ENCODE results near the gene BAG2.

BAG2 gene

GRCh38 chr6:57193177-57193576, 21.1 kb downstream of the BAG2 start:
- H3F3A ChIP-seq (ENCODE audit: low read depth) = no peaks in the 10 kb centered on the region
- H3K4me3 ChIP-seq (ENCODE audit: low read length, poor library complexity, severe bottlenecking) = no peak overlapping the region
- H3K36me3 ChIP-seq (ENCODE audit: insufficient read depth, low read length) = peaks cover 38% of the 10 kb centered on the region; the same call in 1 of the 2 replicates
- no peaks in the 10 kb centered on the region for H3K27me3 ChIP-seq (ENCODE audit: insufficient read depth, low read length, poor library complexity, severe bottlenecking)
- H4K20me1 ChIP-seq (ENCODE audit: insufficient read depth, low read length, poor library complexity, severe bottlenecking) = no peaks in the 10 kb centered on the region
- H3K79me2 ChIP-seq (ENCODE audit: insufficient read depth, low read length) = no peaks in the 10 kb centered on the region
- no peaks in the 10 kb centered on the region for H3K9me3 ChIP-seq (ENCODE audit: insufficient read depth, low read depth, low read length)
- H3K4me2 ChIP-seq (ENCODE audit: low read depth, low read length, poor library complexity, severe bottlenecking) = no peak overlapping the region
- TF ChIP-seq EZH2phosphoT487 (IDR thresholded peaks at IDR 0.05; ENCODE audit: borderline replicate concordance) = no peak
- H2AFZ ChIP-seq (ENCODE audit: low read length) = no peak overlapping the region
- no peaks in the 10 kb centered on the region for H3K9me2 ChIP-seq (replicated peaks; ENCODE audit: low read depth, low read length)
- no peaks in the 10 kb centered on the region for H3K4me1 ChIP-seq (ENCODE audit: insufficient read depth, low read length, poor library complexity, severe bottlenecking)
- no peak overlapping the region for H3K9ac ChIP-seq (ENCODE audit: low read depth, low read length, poor library complexity, severe bottlenecking)

GRCh38 chr6:57195457-57195856, 23.3 kb downstream of the BAG2 start:
- Histone ChIP-seq H3F3A (ENCODE audit: low read depth) (no peaks in the 10 kb centered on the region), H2AFZ (ENCODE audit: low read length) (no peak overlapping the region), H3K79me2 (ENCODE audit: insufficient read depth, low read length) (no peaks in the 10 kb centered on the region), H3K9me2 (replicated peaks; ENCODE audit: low read depth, low read length) (no peaks in the 10 kb centered on the region), H3K36me3 (ENCODE audit: insufficient read depth, low read length) (peaks cover 24% of the 10 kb centered on the region; the same call in 1 of the 2 replicates), H4K20me1 (ENCODE audit: insufficient read depth, low read length, poor library complexity, severe bottlenecking) (no peaks in the 10 kb centered on the region), H3K9ac (ENCODE audit: low read depth, low read length, poor library complexity, severe bottlenecking) (no peak overlapping the region), H3K9me3 (ENCODE audit: insufficient read depth, low read depth, low read length) (no peaks in the 10 kb centered on the region), H3K4me3 (ENCODE audit: low read length, poor library complexity, severe bottlenecking) (no peak overlapping the region), H3K4me2 (ENCODE audit: low read depth, low read length, poor library complexity, severe bottlenecking) (no peak overlapping the region), H3K4me1 (ENCODE audit: insufficient read depth, low read length, poor library complexity, severe bottlenecking) (no peaks in the 10 kb centered on the region), H3K27me3 (ENCODE audit: insufficient read depth, low read length, poor library complexity, severe bottlenecking) (no peaks in the 10 kb centered on the region)
- no peak for TF ChIP-seq CTCF (conservative IDR thresholded peaks at IDR 0.05; ENCODE audit: low read length)
- TF ChIP-seq EZH2phosphoT487 (IDR thresholded peaks at IDR 0.05; ENCODE audit: borderline replicate concordance) = no peak

GRCh38 chr6:57198926-57199636, 27.0 kb downstream of the BAG2 start:
- no peak overlapping the region for H2AFZ ChIP-seq (ENCODE audit: low read length)
- no peaks in the 10 kb centered on the region for H4K20me1 ChIP-seq (ENCODE audit: insufficient read depth, low read length, poor library complexity, severe bottlenecking)

More at GRCh38 chr6:57198926-57199636, 27.0 kb downstream of the BAG2 start:
- H3K9ac ChIP-seq (ENCODE audit: low read depth, low read length, poor library complexity, severe bottlenecking) = no peak overlapping the region
- H3K4me3 ChIP-seq (ENCODE audit: low read length, poor library complexity, severe bottlenecking) = no peak overlapping the region
- H3K4me1 ChIP-seq (ENCODE audit: insufficient read depth, low read length, poor library complexity, severe bottlenecking) = no peaks in the 10 kb centered on the region
- no peaks in the 10 kb centered on the region for H3F3A ChIP-seq (ENCODE audit: low read depth)
- H3K36me3 ChIP-seq (ENCODE audit: insufficient read depth, low read length) = no peaks in the 10 kb centered on the region; the same call in 1 of the 2 replicates
- no peaks in the 10 kb centered on the region for H3K27me3 ChIP-seq (ENCODE audit: insufficient read depth, low read length, poor library complexity, severe bottlenecking)
- H3K4me2 ChIP-seq (ENCODE audit: low read depth, low read length, poor library complexity, severe bottlenecking) = no peak overlapping the region
- peaks cover 3% of the 10 kb centered on the region; the same call in 1 of the 2 replicates for H3K79me2 ChIP-seq (ENCODE audit: insufficient read depth, low read length)
- H3K9me2 ChIP-seq (replicated peaks; ENCODE audit: low read depth, low read length) = no peaks in the 10 kb centered on the region
- no peaks in the 10 kb centered on the region for H3K9me3 ChIP-seq (ENCODE audit: insufficient read depth, low read depth, low read length)
- no peak for TF ChIP-seq CTCF (conservative IDR thresholded peaks at IDR 0.05; ENCODE audit: low read length)
- TF ChIP-seq EZH2phosphoT487 (IDR thresholded peaks at IDR 0.05; ENCODE audit: borderline replicate concordance) = no peak
